Tibial nerve (tissue), 4 donors: Measurements from ENCODE around the gene UAP1. TPM values are rescaled to one million over a fixed set of nuclear protein-coding genes. Genes with fewer than 3 reads are reported as not detected.
A peak's percentile ranks its signal among the peaks of the same experiment; 100 is the strongest.

ENCODE experiments used
- DNase-seq, 2 donors: peaks; one replicate each; pipeline ENCODE4 v3.0.0-alpha.2; 2019; ENCODE audit warnings: low spot score in 2 of 2
- H3K27ac ChIP-seq, 4 donors: fragments of 200-600 bp; sonication (generic) in 3 of 4; one replicate each; pipeline ENCODE4 v1.5.1; 2017 to 2019; ENCODE audit warnings: mild to moderate bottlenecking in 1 of 4
- H3K27me3 ChIP-seq, 2 donors: fragments of 200-600 bp; sonication (generic) in 1 of 2; one replicate each; pipeline versions ENCODE4 v1.5.1 to v1.6.0; 2017 to 2019
- H3K36me3 ChIP-seq, 3 donors: fragments of 200-600 bp; sonication (generic); one replicate each; pipeline ENCODE4 v1.5.1; 2018 to 2019
- H3K4me1 ChIP-seq, 4 donors: fragments of 200-600 bp; sonication (generic) in 3 of 4; one replicate each; pipeline ENCODE4 v1.5.1; 2017 to 2019
- H3K4me3 ChIP-seq, 4 donors: fragments of 200-600 bp; sonication (generic) in 3 of 4; one replicate each; pipeline ENCODE4 v1.5.1; 2017 to 2019; ENCODE audit warnings: mild to moderate bottlenecking in 1 of 4, moderate library complexity in 1 of 4
- H3K9me3 ChIP-seq, 4 donors: fragments of 200-600 bp; sonication (generic) in 3 of 4; one replicate each; pipeline ENCODE4 v1.5.1; 2017 to 2019
- EP300 ChIP-seq, 2 donors: sonication (generic); formaldehyde crosslinking; IDR thresholded peaks; one replicate each; pipeline ENCODE4 v1.6.1; 2017; ENCODE audit warnings: antibody characterized with exemption in 2 of 2, mild to moderate bottlenecking in 1 of 2
- POLR2A ChIP-seq, 2 donors: fragments of 450-650 bp; IDR thresholded peaks; one replicate each; pipeline ENCODE4 v1.6.1; 2017; ENCODE audit warnings: antibody characterized with exemption in 2 of 2, mild to moderate bottlenecking in 2 of 2, moderate library complexity in 2 of 2
- WGBS, 2 donors: methylation state at CpG; one replicate each; pipeline ENCODE4 v1.1.5; 2018; 5-methylcytosine and 5-hydroxymethylcytosine counted together
- total RNA-seq, 4 donors: library from RNA; depleted of rRNA; stranded (reverse); fragments of >200 nt; gene quantifications; one replicate each; pipeline ENCODE4 v1.1.0, GENCODE V29; 2016
- TF ChIP-seq, protein P1 (sequence below), 5 experiments: fragments of 200-600 bp in 3 of 5; fragments of 450-650 bp in 2 of 5; sonication (generic) in 3 of 5; IDR thresholded peaks; one replicate each; pipeline ENCODE4 v1.5.1; 2016 to 2019; ENCODE audit warnings: antibody characterized with exemption in 5 of 5, mild to moderate bottlenecking in 3 of 5, moderate library complexity in 2 of 5

Gene UAP1
- total RNA-seq, 4 donors from 2014 or later, result 93.9 to 194 (median 113) TPM

DNA sequence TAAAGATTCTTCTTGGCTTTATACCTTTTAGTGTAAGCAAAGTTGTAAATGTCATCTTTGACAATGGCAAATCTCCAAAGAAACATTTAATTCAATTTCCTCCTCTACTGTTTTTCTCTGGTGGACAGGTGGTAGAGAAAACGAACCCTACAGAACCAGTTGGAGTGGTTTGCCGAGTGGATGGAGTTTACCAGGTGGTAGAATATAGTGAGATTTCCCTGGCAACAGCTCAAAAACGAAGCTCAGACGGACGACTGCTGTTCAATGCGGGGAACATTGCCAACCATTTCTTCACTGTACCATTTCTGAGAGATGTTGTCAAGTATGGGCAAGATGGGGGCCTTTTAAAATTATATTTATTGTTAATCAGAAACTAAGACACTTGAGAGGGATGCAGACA is 25.8 kb downstream of the UAP1 start:
- Histone ChIP-seq H3K4me1 (no peaks in the 10 kb centered on the region), H3K27ac (no peak overlapping the region), H3K9me3 (no peaks in the 10 kb centered on the region), H3K36me3 (peaks cover 3 to 81% (median 8%) of the 10 kb centered on the region in 3 donors), H3K4me3 (no peak overlapping the region), H3K27me3 (no peaks in the 10 kb centered on the region)
- 70 to 73% methylated on average over 6 of the region's 6 CpGs for WGBS, 2 donors
- TF ChIP-seq EP300 (IDR thresholded peaks at IDR 0.05) (no peak), POLR2A (IDR thresholded peaks at IDR 0.05) (no peak)
- TF ChIP-seq, protein P1, sequence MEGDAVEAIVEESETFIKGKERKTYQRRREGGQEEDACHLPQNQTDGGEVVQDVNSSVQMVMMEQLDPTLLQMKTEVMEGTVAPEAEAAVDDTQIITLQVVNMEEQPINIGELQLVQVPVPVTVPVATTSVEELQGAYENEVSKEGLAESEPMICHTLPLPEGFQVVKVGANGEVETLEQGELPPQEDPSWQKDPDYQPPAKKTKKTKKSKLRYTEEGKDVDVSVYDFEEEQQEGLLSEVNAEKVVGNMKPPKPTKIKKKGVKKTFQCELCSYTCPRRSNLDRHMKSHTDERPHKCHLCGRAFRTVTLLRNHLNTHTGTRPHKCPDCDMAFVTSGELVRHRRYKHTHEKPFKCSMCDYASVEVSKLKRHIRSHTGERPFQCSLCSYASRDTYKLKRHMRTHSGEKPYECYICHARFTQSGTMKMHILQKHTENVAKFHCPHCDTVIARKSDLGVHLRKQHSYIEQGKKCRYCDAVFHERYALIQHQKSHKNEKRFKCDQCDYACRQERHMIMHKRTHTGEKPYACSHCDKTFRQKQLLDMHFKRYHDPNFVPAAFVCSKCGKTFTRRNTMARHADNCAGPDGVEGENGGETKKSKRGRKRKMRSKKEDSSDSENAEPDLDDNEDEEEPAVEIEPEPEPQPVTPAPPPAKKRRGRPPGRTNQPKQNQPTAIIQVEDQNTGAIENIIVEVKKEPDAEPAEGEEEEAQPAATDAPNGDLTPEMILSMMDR (IDR thresholded peaks at IDR 0.05), result no peak
- DNase-seq, result no peak

DNA sequence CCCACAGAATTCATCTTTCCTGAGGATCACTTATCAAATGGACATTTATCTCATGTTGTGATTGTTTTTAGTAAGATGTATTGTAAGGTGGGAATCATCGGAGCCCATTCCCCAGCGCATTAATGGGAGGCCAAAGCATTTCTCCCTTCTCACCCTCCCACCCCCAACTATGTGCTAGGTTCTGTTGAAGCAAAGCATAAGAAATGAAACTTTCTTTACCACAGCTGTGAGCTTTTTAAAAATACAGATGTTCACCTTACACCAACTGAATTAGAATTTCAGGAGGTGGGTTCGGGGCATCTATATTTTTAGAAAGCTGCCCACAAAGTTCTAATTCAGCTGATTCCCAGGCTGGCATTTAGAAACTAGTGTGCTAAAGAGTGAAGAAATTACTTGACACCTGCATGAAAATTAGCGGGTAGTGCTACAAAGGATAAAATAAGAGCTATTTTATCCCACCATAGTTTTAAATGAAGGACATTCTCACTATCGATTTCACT is 26.3 kb downstream of the UAP1 start:
- Histone ChIP-seq H3K27ac (no peak overlapping the region), H3K27me3 (no peaks in the 10 kb centered on the region), H3K4me1 (no peaks in the 10 kb centered on the region), H3K4me3 (no peak overlapping the region), H3K36me3 (peaks cover 3 to 83% (median 8%) of the 10 kb centered on the region in 3 donors), H3K9me3 (no peaks in the 10 kb centered on the region)
- DNase-seq, result no peak
- TF ChIP-seq, protein P1 (IDR thresholded peaks at IDR 0.05), result no peak
- no peak for TF ChIP-seq EP300 (IDR thresholded peaks at IDR 0.05)
- TF ChIP-seq POLR2A (IDR thresholded peaks at IDR 0.05), result no peak
- 97 to 98% methylated on average over 5 of the region's 5 CpGs for WGBS, 2 donors

DNA sequence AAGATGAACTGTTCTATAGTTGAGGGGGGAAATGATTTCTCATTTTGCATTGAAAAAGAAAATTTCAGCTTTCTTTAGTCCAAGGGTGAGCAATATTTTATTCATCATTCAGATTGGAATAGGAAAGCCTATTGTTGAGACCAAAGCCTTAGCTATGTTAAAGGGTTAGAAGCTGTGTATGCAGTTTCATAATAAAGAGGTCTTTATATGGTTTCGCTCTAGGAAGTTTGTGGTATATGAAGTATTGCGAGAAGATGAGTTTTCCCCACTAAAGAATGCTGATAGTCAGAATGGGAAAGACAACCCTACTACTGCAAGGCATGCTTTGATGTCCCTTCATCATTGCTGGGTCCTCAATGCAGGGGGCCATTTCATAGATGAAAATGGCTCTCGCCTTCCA is 28.6 kb downstream of the UAP1 start:
- no peak for DNase-seq
- Histone ChIP-seq H3K36me3 (peaks cover 3 to 80% (median 8%) of the 10 kb centered on the region in 3 donors), H3K27me3 (no peaks in the 10 kb centered on the region), H3K9me3 (no peaks in the 10 kb centered on the region), H3K27ac (peak overlapping the region in 1 of 4 donors; percentile 51), H3K4me1 (no peaks in the 10 kb centered on the region), H3K4me3 (no peak overlapping the region)
- TF ChIP-seq EP300 (IDR thresholded peaks at IDR 0.05), result no peak
- TF ChIP-seq, protein P1 (IDR thresholded peaks at IDR 0.05), result no peak
- TF ChIP-seq POLR2A (IDR thresholded peaks at IDR 0.05), result no peak
- WGBS, 2 donors, result 53 to 61% methylated on average over 3 of the region's 3 CpGs

DNA sequence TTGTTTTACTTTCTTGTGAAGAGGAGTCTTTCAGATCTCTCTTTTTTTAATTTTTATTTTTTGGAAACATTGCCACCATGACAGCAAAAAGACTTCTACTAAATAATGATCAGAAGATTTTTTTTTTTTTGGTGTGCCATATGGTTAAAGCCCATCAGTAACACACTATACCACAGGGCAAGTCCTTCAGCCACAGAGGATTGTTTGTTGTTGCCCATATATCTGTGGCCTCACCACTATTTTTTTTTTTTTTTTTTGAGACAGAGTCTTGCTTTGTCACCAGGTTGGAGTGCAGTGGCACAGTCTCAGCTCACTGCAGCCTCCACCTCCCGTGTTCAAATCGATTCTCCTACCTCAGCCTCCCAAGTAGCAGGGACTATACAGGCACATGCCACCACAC is 29.2 kb downstream of the UAP1 start:
- TF ChIP-seq, protein P1 (IDR thresholded peaks at IDR 0.05), result no peak
- TF ChIP-seq EP300 (IDR thresholded peaks at IDR 0.05) (no peak), POLR2A (IDR thresholded peaks at IDR 0.05) (no peak)
- no peaks in the 10 kb centered on the region for H3K27me3 ChIP-seq
- H3K4me3 ChIP-seq, result no peak overlapping the region
- no peak for DNase-seq
- peaks cover 3 to 83% (median 8%) of the 10 kb centered on the region in 3 donors for H3K36me3 ChIP-seq
- H3K4me1 ChIP-seq, result no peaks in the 10 kb centered on the region
- peak overlapping the region in 1 of 4 donors; percentile 51 for H3K27ac ChIP-seq
- H3K9me3 ChIP-seq, result no peaks in the 10 kb centered on the region
- WGBS, 2 donors, result 89 to 91% methylated on average over 2 of the region's 2 CpGs

DNA sequence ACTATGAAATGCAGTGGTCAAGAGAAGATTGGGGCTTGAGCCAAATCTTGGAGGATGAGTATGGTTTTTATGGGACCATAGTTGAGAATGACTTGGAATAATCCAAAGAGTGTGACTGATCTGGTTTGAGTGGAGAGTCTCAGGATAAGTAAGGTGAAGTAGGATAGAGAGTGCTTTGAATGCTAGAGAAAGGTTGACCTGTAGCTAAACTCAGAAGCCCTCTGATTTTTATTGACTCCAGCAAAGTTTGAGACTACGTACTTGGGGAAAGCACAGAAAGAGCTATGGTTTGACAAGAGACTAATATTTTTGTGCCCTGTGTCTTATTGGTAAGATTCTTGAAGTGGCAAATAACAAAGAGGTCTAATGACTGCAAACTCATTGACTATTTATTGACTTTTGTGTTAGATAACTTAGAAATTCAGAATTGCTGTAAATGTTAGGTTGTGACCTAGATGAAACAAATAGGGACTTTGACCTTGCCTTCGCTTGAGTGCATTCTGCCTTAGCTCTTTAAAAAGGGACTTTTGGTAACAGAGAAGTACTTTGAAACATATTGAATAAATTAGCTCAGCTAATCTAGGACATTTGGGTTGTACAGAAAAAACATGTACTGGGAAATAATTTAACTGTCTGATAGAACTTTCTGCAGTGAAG is 35.1 kb downstream of the UAP1 start:
- no peak overlapping the region for H3K4me3 ChIP-seq
- no peaks in the 10 kb centered on the region for H3K9me3 ChIP-seq
- H3K4me1 ChIP-seq, result peaks cover 0 to 5% (median 0%) of the 10 kb centered on the region in 4 donors
- WGBS, 2 donors, result 37 to 39% methylated on average over 2 of the region's 2 CpGs
- TF ChIP-seq EP300 (IDR thresholded peaks at IDR 0.05) (no peak), POLR2A (IDR thresholded peaks at IDR 0.05) (no peak)
- TF ChIP-seq, protein P1 (IDR thresholded peaks at IDR 0.05), result no peak
- H3K36me3 ChIP-seq, result peaks cover 0 to 67% (median 5%) of the 10 kb centered on the region in 3 donors
- no peak for DNase-seq
- H3K27me3 ChIP-seq, result no peaks in the 10 kb centered on the region
- no peak overlapping the region for H3K27ac ChIP-seq
